HCT116 (cell line): ENCODE results near the gene AMN. TPM values are rescaled to one million over a fixed set of nuclear protein-coding genes. Genes with fewer than 3 reads are reported as not detected.

ENCODE experiments used
- ATAC-seq: fragments of 200-7000 bp; cut with Tn5 transposase; 2 replicates; pipeline ENCODE4 v1.9.1; 2020; ENCODE audit warnings: mild to moderate bottlenecking, moderate library complexity
- BruUV-seq: library from RNA; stranded (reverse); fragments of 400-500 nt; replicated peaks from 2 replicates; lab custom pipeline; 2021; lab: Mats Ljungman, UMichigan
- CTCF ChIA-PET: fragments of 300-600 bp; sonication (Branson Sonifier 250); formaldehyde crosslinking; loops from one replicate; lab custom pipeline; 2021; ENCODE audit warnings: antibody characterized with exemption; lab: Charles Lee
- POLR2A ChIA-PET: fragments of 300-600, 350-600 bp; sonication (Branson Sonifier 250); formaldehyde crosslinking; loops from one replicate; lab custom pipeline; 2021; ENCODE audit warnings: antibody characterized with exemption; lab: Charles Lee
- RAD21 ChIA-PET, 2 experiments: fragments of 300-600 bp; sonication (Branson Sonifier 250); formaldehyde crosslinking; loops; one replicate each; lab custom pipeline; 2023; ENCODE audit warnings: low total read pairs in 2 of 2; ENCODE audit not compliant: uncharacterized antibody in 2 of 2, unreplicated experiment in 2 of 2, low non-redundant PET in 1 of 2; lab: Charles Lee
- DNase-seq: peaks from one replicate; pipeline ENCODE4 v3.0.0-alpha.2; 2010; ENCODE audit warnings: low read depth, low spot score
- H2AFZ ChIP-seq: fragments of 200-600 bp; shearing (Covaris generic), sonication (generic); 2 replicates; pipeline ENCODE4 v1.6.1; 2017; ENCODE audit warnings: low read depth, mixed run types, mixed read lengths, antibody characterized with exemption, low read length; ENCODE audit not compliant: poor library complexity, severe bottlenecking
- H3K27ac ChIP-seq: 2 replicates; pipeline ENCODE4 v1.5.1; 2012; ENCODE audit warnings: low read depth, low read length
- H3K27me3 ChIP-seq: fragments of 200-600 bp; sonication (generic); 2 replicates; pipeline ENCODE4 v1.6.1; 2016; ENCODE audit warnings: mixed run types, low read length, mixed read lengths; ENCODE audit not compliant: insufficient read depth
- H3K36me3 ChIP-seq, 2 experiments: fragments of 200-500 bp in 1 of 2; fragments of 200-600 bp in 1 of 2; sonication (Bioruptor generic) in 1 of 2; sonication (generic) in 1 of 2; 2 replicates each; pipeline versions ENCODE4 v1.5.1 to v1.6.1; 2014 to 2016; ENCODE audit warnings: low read length in 2 of 2, inconsistent platforms in 1 of 2, mixed read lengths in 1 of 2, mixed run types in 1 of 2; ENCODE audit not compliant: insufficient read depth in 2 of 2, control insufficient read depth in 1 of 2
- H3K4me1 ChIP-seq, 2 experiments: fragments of 200-600 bp in 1 of 2; sonication (generic) in 1 of 2; 2 replicates each; pipeline versions ENCODE4 v1.5.1 to v1.6.1; 2012 to 2017; ENCODE audit warnings: low read length in 2 of 2, inconsistent platforms in 1 of 2, mild to moderate bottlenecking in 1 of 2, mixed read lengths in 1 of 2, mixed run types in 1 of 2, moderate library complexity in 1 of 2; ENCODE audit not compliant: insufficient read depth in 2 of 2, control insufficient read depth in 1 of 2
- H3K4me2 ChIP-seq: fragments of 200-600 bp; sonication (generic); 2 replicates; pipeline ENCODE4 v1.6.1; 2017; ENCODE audit warnings: mixed run types, low read length, mixed read lengths
- H3K4me3 ChIP-seq, 2 experiments: fragments of 200-600 bp in 1 of 2; sonication (generic) in 1 of 2; replicated peaks in 1 of 2; 2 replicates each; pipeline ENCODE4 v1.5.1; 2011 to 2016; ENCODE audit warnings: low read length in 2 of 2, control low read depth in 1 of 2, low read depth in 1 of 2, mild to moderate bottlenecking in 1 of 2, mixed read lengths in 1 of 2, mixed run types in 1 of 2
- H3K79me2 ChIP-seq: fragments of 200-600 bp; sonication (generic); 2 replicates; pipeline ENCODE4 v1.6.1; 2017; ENCODE audit warnings: mild to moderate bottlenecking, mixed run types, low read length, moderate library complexity, mixed read lengths; ENCODE audit not compliant: insufficient read depth
- H3K9ac ChIP-seq: fragments of 200-600 bp; sonication (generic); 2 replicates; pipeline ENCODE4 v1.6.1; 2016; ENCODE audit warnings: low read length, mixed read lengths
- H3K9me2 ChIP-seq: fragments of 200-600 bp; sonication (generic), shearing (Covaris generic); 2 replicates; pipeline ENCODE4 v1.6.1; 2017; ENCODE audit warnings: mixed run types, mild to moderate bottlenecking, moderate library complexity; ENCODE audit not compliant: insufficient read depth
- H3K9me3 ChIP-seq, 2 experiments: fragments of 200-500 bp in 1 of 2; fragments of 200-600 bp in 1 of 2; sonication (Bioruptor generic) in 1 of 2; sonication (generic) in 1 of 2; 2 replicates each; pipeline ENCODE4 v1.6.1; 2014 to 2017; ENCODE audit warnings: low read length in 2 of 2, mixed read lengths in 2 of 2, inconsistent platforms in 1 of 2, low read depth in 1 of 2, mild to moderate bottlenecking in 1 of 2, mixed run types in 1 of 2, moderate library complexity in 1 of 2; ENCODE audit not compliant: control insufficient read depth in 1 of 2, insufficient read depth in 1 of 2
- H4K20me1 ChIP-seq: fragments of 200-600 bp; sonication (generic), shearing (Covaris generic); 2 replicates; pipeline ENCODE4 v1.6.1; 2017; ENCODE audit warnings: mixed run types, mild to moderate bottlenecking, moderate library complexity; ENCODE audit not compliant: insufficient read depth
- ATF3 ChIP-seq: IDR thresholded peaks from 2 replicates; pipeline ENCODE4 v1.6.1; 2012
- EGR1 ChIP-seq: IDR thresholded peaks from 2 replicates; pipeline ENCODE4 v1.6.1; 2012; ENCODE audit warnings: low read depth
- ELF1 ChIP-seq: IDR thresholded peaks from 2 replicates; pipeline ENCODE4 v1.6.1; 2012; ENCODE audit warnings: low read depth, borderline replicate concordance
- EZH2 ChIP-seq: fragments of 200-600 bp; sonication (generic); IDR thresholded peaks from 2 replicates; pipeline ENCODE4 v1.6.1; 2017; ENCODE audit warnings: antibody characterized with exemption, mixed run types
- FOSL1 ChIP-seq: IDR thresholded peaks from 2 replicates; pipeline ENCODE4 v1.6.1; 2012; ENCODE audit warnings: low read depth
- JUND ChIP-seq: IDR thresholded peaks from 2 replicates; pipeline ENCODE4 v1.6.1; 2012
- RAD21 ChIP-seq: IDR thresholded peaks from 2 replicates; pipeline ENCODE4 v1.6.1; 2012; ENCODE audit warnings: low read depth, mild to moderate bottlenecking
- REST ChIP-seq: IDR thresholded peaks from 2 replicates; pipeline ENCODE4 v1.6.1; 2012; ENCODE audit warnings: low read depth
- SP1 ChIP-seq: IDR thresholded peaks from 2 replicates; pipeline ENCODE4 v1.6.1; 2012; ENCODE audit warnings: low read depth
- TCF7L2 ChIP-seq: IDR thresholded peaks from 2 replicates; pipeline ENCODE4 v1.7.0; 2011; ENCODE audit warnings: borderline replicate concordance, inconsistent platforms; ENCODE audit not compliant: insufficient read depth, insufficient read length; ENCODE audit errors: extremely low read depth
- YY1 ChIP-seq: IDR thresholded peaks from 2 replicates; pipeline ENCODE4 v1.6.1; 2011; ENCODE audit warnings: low read length, low read depth, moderate library complexity, mild to moderate bottlenecking; ENCODE audit not compliant: insufficient replicate concordance; ENCODE audit errors: extremely low read depth
- ZFX ChIP-seq: fragments of 450-650 bp; IDR thresholded peaks from 2 replicates; pipeline ENCODE4 v1.6.1; 2017
- ZNF274 ChIP-seq: fragments of 200-500 bp; sonication (Bioruptor generic); IDR thresholded peaks from 2 replicates; pipeline ENCODE4 v1.6.1; 2014; ENCODE audit warnings: mild to moderate bottlenecking, low read depth, low read length, inconsistent platforms
- intact Hi-C: fragments of 100-400 bp; cut with micrococcal nuclease; formaldehyde crosslinking; loops from 2 replicates; pipeline ENCODE4 v1.10.0; 2022
- total RNA-seq: library from RNA; stranded (reverse); gene quantifications from one replicate; pipeline ENCODE4 v1.2.1, GENCODE V29; 2021; ENCODE audit not compliant: unreplicated experiment
- TF ChIP-seq, protein P1 (sequence below): IDR thresholded peaks from 2 replicates; pipeline ENCODE4 v1.6.1; 2012

The AMN gene
- total RNA-seq, 1 experiment from 2014 or later = 5.7 TPM

- H3K9me2 ChIP-seq = no peaks in the 10 kb centered on the region
- ChIA-PET CTCF (no interaction called here), POLR2A (no interaction called here), RAD21 (no interaction called here)
- TF ChIP-seq ATF3 (no peak), ZNF274 (no peak), ELF1 (no peak)
- H3K36me3 ChIP-seq = peaks cover 3 to 12% of the 10 kb centered on the region in 2 experiments; a peak in 2 of 4 replicates
- H3K27ac ChIP-seq = no peak overlapping the region
- H2AFZ ChIP-seq = no peak overlapping the region
- DNase-seq = no peak
- BruUV-seq = no TSS peak
- no peak overlapping the region for H3K4me3 ChIP-seq
- peaks cover 7 to 12% of the 10 kb centered on the region in 2 experiments for H3K4me1 ChIP-seq
- H3K9ac ChIP-seq = no peak overlapping the region
- no peaks in the 10 kb centered on the region for H3K27me3 ChIP-seq
- no peaks in the 10 kb centered on the region for H4K20me1 ChIP-seq
- no peaks in the 10 kb centered on the region for H3K79me2 ChIP-seq
- H3K4me2 ChIP-seq = no peak overlapping the region
- H3K9me3 ChIP-seq = no peaks in the 10 kb centered on the region
- intact Hi-C loops = no loop called here
- ATAC-seq = no peak
Observed at GRCh38 chr14:102935756-102936155, 13.3 kb downstream of the AMN start.

DNA sequence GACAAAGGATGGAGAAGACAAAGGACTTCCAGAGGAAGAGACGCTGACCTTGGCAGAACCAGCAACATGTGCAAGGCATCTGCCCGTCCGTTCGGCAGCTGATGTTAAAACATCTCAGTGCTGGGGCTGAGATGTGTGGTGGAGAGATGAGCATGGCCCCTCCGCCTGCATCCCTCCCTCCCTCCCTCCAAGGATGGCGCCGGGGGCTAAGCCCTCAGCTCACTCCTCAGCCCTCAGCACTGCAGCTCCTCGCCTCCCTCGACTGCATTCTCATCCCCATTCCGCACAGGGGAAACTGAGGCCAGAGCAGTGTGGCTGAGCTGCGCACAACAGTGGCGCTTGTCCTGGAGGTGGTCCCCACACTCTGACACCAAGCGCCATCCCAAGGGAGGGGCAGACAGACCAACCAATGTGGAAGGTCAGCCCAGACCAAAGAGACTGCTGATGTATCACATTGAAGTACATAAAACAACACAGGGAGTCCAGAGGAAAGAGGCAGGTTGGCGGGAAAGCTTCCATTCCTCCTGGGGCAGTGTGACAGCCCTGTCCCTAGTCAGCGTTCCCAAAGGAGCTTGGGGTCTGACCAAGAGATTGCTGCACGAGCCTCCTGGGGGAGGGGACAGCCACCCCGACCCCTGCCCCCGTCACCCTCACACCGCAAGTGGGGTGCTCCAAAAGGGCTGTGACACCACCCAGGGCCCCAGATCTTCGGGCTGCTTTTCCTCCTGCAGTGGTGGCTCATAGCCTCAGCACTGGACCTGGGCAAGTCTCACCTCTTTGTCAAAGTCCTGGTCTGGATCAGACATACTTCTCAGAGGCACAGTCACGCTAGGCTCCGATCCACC is 15.1 kb downstream of the AMN start:
- Histone ChIP-seq H3K27ac (no peak overlapping the region), H3K79me2 (no peaks in the 10 kb centered on the region), H3K4me1 (no peaks in the 10 kb centered on the region), H3K4me3 (no peak overlapping the region), H3K4me2 (no peak overlapping the region), H2AFZ (no peak overlapping the region), H3K9ac (no peak overlapping the region), H3K9me3 (no peaks in the 10 kb centered on the region), H3K9me2 (no peaks in the 10 kb centered on the region), H3K27me3 (no peaks in the 10 kb centered on the region), H3K36me3 (peaks cover 3 to 12% of the 10 kb centered on the region in 2 experiments; a peak in 2 of 4 replicates), H4K20me1 (no peaks in the 10 kb centered on the region)
- RAD21 ChIA-PET = no interaction called here
- DNase-seq (no peak), ATAC-seq (no peak)
- BruUV-seq = no TSS peak
- CTCF ChIA-PET = interaction anchor here (0.8 kb wide), 1 partner anchor 243 kb away, joined by 3 read pairs; no protein-coding TSS in a partner anchor
- POLR2A ChIA-PET = no interaction called here
- intact Hi-C loops = no loop called here
- TF ChIP-seq TCF7L2 (no peak), ZFX (no peak), ZNF274 (no peak), REST (no peak), EGR1 (no peak), EZH2 (no peak), FOSL1 (no peak), YY1 (no peak), RAD21 (no peak), ATF3 (no peak), SP1 (no peak), JUND (no peak)
- TF ChIP-seq, protein P1, sequence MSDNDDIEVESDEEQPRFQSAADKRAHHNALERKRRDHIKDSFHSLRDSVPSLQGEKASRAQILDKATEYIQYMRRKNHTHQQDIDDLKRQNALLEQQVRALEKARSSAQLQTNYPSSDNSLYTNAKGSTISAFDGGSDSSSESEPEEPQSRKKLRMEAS = no peak
